Esophagus squamous epithelium (tissue), 4 donors: Measurements from ENCODE around the gene KLHL29.

Experiments
- CTCF ChIP-seq, 6 experiments: fragments of 450-650 bp in 4 of 6; fragments of 200-600 bp in 2 of 6; sonication (generic) in 2 of 6; IDR thresholded peaks; one replicate each; pipeline ENCODE4 v1.5.1; 2016 to 2019; ENCODE audit warnings: antibody characterized with exemption in 6 of 6, mild to moderate bottlenecking in 4 of 6, moderate library complexity in 4 of 6
- POLR2A ChIP-seq, 4 donors: fragments of 450-650 bp; IDR thresholded peaks; one replicate each; pipeline ENCODE4 v1.6.1; 2017; ENCODE audit warnings: antibody characterized with exemption in 4 of 4, mild to moderate bottlenecking in 4 of 4, moderate library complexity in 3 of 4

DNA sequence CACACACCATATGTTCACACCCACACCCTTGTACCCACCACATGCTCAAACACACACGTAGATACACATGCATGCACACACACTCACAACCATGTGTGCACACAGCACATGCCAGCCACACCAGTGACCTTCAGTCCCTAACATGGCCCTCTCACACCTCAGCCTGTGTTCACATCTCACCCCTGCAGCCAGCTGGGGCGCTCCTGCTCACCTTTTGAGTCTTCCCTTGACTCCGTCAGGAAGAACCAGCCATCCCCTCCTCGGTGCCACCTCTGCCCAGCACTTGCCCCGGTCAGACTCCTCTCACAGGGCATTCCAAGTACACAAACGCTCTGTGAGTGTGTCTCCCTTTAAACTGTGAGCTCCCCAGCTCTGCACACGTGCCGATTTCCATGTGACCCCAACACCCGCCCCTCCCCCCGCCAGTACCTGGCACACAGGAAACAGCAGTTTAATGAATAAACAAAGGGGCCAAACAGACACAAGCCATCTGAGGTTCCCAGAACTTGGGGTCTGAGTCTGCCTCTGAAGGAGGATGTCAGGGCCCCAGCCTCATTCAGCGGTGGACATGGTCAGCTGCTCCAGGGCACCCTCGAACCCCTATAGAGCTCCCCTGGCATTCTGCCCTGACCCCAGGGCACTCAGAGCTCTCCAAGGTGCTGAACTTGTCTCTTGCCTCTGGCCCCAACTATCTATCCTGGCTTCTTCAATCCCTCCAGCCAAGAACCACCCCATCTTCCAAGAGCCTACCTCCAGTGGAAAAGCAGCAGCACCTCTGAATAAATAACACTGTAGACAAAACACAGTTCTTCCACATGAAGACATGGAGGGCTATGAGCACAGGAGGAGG lies 289.1 kb downstream of the KLHL29 start:
- TF ChIP-seq CTCF (IDR thresholded peaks at IDR 0.05): no peak
- TF ChIP-seq POLR2A (IDR thresholded peaks at IDR 0.05): no peak
